IPS DF 6.9 (cell line): ENCODE results near the gene FBXL19.

Experiments
- DNase-seq: peaks from one replicate; pipeline ENCODE4 v3.0.0-alpha.2; 2013; ENCODE audit warnings: low read depth, low spot score
- H3K27ac ChIP-seq: one replicate; pipeline ENCODE4 v1.5.1; 2013; ENCODE audit warnings: low read length, control low read depth
- H3K27me3 ChIP-seq: 2 replicates; pipeline ENCODE4 v1.6.1; 2013; ENCODE audit warnings: mild to moderate bottlenecking, low read length; ENCODE audit not compliant: control insufficient read depth, insufficient read depth
- H3K36me3 ChIP-seq: 2 replicates; pipeline ENCODE4 v1.6.1; 2013; ENCODE audit warnings: low read length; ENCODE audit not compliant: control insufficient read depth, insufficient read depth
- H3K4me1 ChIP-seq: 2 replicates; pipeline ENCODE4 v1.6.1; 2013; ENCODE audit warnings: low read length; ENCODE audit not compliant: control insufficient read depth, insufficient read depth
- H3K4me3 ChIP-seq: 2 replicates; pipeline ENCODE4 v1.5.1; 2013; ENCODE audit warnings: mild to moderate bottlenecking, low read length
- H3K9me3 ChIP-seq: 2 replicates; pipeline ENCODE4 v1.6.1; 2013; ENCODE audit warnings: low read length, inconsistent platforms; ENCODE audit not compliant: control insufficient read depth, insufficient read depth
- WGBS: extraction: QIAGEN DNeasy Blood & Tissue Kit; methylation state at CpG from one replicate; pipeline ENCODE4 v1.1.7; 2013; ENCODE audit warnings: mixed read lengths, missing lambda C conversion rate; ENCODE audit not compliant: insufficient read length, insufficient coverage; 5-methylcytosine and 5-hydroxymethylcytosine counted together

FBXL19 gene

DNA sequence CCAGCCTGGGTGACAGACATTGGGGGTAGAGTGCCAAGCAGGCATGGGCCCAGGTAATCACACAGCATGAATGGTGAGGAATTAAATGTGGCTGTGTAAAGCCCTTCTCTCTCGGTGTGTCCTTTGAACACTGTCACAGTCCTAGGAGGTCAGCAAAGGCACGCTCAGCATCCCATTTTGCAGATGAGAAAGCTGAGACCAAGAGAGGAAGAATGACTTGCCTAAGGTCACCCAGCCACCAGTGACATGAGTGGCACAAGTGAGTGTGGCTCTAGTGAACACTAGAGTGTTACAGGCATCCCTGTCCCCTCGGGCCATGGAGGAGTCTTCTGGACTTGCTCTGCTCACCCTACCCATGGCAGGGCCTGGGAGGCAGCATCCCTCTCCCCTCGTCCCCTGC, 16.3 kb upstream of the FBXL19 start:
- H3K9me3 ChIP-seq: no peaks in the 10 kb centered on the region
- whole genome bisulfite sequencing: no CpG with 5 or more reads among the region's 4 CpGs
- no peaks in the 10 kb centered on the region for H3K27me3 ChIP-seq
- H3K4me3 ChIP-seq: no peak overlapping the region
- H3K4me1 ChIP-seq: peaks cover 5% of the 10 kb centered on the region
- DNase-seq: no peak
- no peak overlapping the region for H3K27ac ChIP-seq
- no peaks in the 10 kb centered on the region for H3K36me3 ChIP-seq

DNA sequence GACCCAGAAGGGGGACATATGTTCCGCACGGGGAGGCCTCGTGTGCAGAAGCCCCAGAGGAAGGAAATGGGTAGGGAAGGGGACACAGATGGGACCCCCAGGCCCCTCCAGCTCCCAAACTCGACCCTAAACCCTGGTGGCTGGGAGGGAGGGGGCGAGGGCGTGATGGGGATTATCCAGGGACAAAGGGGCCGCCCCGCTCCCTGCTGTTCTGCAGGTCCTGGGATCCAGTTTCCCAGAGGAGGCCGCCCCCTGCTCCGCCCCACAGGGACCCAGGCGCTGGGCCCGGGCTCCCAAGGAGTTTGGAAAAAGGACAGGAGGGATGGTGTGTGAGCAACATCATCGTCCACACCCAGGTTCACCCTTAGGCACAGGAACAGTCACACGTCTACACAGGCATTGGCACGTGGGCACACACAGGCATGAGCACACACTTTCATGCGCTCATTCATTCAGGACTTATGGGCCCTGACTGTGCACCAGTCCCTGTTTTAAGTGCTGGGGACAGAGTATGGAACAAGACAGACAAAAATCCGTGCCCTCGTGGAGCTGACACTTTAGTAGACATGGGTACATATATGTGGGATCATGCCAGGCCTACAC, 12.8 kb upstream of the FBXL19 start:
- WGBS: no CpG with 5 or more reads among the region's 18 CpGs
- Histone ChIP-seq H3K4me3 (no peak overlapping the region), H3K27me3 (no peaks in the 10 kb centered on the region), H3K9me3 (no peaks in the 10 kb centered on the region), H3K4me1 (peaks cover 2% of the 10 kb centered on the region), H3K27ac (no peak overlapping the region), H3K36me3 (no peaks in the 10 kb centered on the region)
- no peak for DNase-seq

DNA sequence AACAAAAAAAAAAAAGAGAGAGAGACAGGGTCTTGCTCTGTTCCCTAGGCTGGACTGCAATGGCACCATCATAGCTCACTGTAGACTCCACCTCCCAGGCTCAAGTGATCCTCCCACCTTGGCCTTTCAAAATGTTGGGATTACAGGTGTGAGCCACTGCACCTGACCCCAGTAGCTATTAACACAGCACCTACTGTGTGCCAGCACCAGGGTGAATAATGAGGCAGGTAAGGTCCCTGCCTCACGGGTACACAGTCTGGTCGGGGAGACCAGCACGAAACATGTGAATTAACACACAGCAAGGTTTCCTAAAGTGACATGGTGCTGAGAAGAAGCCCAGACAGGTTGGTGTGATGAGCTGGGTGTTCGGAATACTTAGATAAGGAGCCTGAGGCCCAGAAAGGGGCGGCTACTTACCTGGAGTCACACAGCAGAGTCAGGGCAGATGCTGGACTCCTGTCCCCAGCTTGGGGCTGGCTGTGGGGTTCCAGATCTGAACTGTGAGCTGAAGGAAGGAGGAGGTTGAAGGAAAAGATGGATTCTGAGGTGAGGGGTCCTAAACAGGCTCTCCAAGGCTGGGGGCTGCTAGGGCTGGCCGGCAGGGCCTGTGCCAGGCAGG, 10.5 kb upstream of the FBXL19 start:
- Histone ChIP-seq H3K4me1 (peaks cover 2% of the 10 kb centered on the region), H3K27ac (no peak overlapping the region), H3K9me3 (no peaks in the 10 kb centered on the region), H3K27me3 (no peaks in the 10 kb centered on the region), H3K4me3 (no peak overlapping the region), H3K36me3 (no peaks in the 10 kb centered on the region)
- no CpG with 5 or more reads among the region's 6 CpGs for WGBS
- DNase-seq: no peak

DNA sequence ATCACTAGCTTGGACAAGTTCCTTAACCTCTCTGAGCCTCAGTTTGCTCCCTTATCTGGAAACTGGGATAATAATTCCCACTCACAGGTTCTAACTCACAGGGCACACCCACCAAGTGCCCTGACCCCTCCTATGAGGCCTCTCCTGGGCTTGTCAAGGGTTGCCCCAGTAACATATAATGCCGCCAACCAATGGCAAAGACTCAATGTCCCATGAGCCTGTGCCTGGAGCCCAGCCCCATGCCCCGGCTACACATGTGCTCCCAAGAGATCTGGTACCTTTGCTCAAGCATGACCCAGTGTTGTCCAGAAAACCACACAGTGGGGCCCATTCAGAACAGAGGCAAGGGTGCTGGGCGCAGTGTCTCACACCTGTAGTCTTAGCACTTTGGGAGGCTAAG, 8.5 kb upstream of the FBXL19 start:
- H3K36me3 ChIP-seq: no peaks in the 10 kb centered on the region
- no CpG with 5 or more reads among the region's 3 CpGs for WGBS
- H3K4me1 ChIP-seq: peaks cover 2% of the 10 kb centered on the region
- H3K4me3 ChIP-seq: no peak overlapping the region
- H3K9me3 ChIP-seq: no peaks in the 10 kb centered on the region
- H3K27ac ChIP-seq: no peak overlapping the region
- no peaks in the 10 kb centered on the region for H3K27me3 ChIP-seq
- DNase-seq: no peak

DNA sequence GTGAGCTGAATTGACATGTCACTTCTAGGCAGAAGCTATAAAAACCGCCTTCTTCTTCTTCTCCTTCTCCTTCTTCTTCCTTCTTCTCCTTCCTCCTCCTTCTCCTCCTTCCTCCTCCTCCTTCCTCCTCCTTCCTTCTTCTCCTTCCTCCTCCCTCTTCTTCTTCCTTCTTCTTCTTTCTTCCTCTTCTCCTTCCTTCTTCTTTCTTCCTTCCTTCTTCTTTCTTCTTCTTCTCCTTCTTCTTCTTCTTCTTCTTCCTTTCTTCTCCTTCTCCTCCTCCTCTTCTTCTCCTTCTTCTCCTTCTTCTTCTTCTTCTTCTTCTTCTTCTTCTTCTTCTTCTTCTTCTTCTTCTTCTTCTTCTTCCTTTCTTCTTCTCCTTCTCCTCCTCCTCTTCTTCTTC, 4.8 kb upstream of the FBXL19 start:
- no peaks in the 10 kb centered on the region for H3K9me3 ChIP-seq
- DNase-seq: no peak
- no peaks in the 10 kb centered on the region for H3K36me3 ChIP-seq
- H3K4me1 ChIP-seq: no peaks in the 10 kb centered on the region
- H3K4me3 ChIP-seq: no peak overlapping the region
- no peak overlapping the region for H3K27ac ChIP-seq
- no peaks in the 10 kb centered on the region for H3K27me3 ChIP-seq
- no CpG with 5 or more reads among the region's 1 CpG for WGBS

DNA sequence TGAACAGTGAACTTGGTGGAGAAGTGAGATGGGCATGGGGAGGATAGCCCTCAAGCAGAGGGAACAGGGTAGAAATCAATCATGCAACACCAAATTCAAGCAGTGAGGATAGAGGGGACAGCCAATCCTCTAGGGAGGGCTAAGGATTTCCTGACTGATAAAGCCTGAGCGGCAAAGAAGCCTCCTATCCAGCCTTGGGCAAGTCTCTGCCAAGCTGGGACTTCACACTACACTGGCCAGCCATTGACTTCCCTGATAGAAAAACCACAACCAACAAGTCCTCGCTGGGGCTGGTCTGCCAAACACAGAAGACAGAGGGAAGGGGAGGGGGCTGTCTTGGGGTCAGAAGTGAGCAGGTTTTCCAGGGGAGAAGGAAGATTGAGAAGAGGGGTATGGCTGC, 2.5 kb upstream of the FBXL19 start:
- H3K4me1 ChIP-seq: no peaks in the 10 kb centered on the region
- no peak for DNase-seq
- no peak overlapping the region for H3K27ac ChIP-seq
- no CpG with 5 or more reads among the region's 2 CpGs for WGBS
- H3K27me3 ChIP-seq: no peaks in the 10 kb centered on the region
- H3K4me3 ChIP-seq: no peak overlapping the region
- no peaks in the 10 kb centered on the region for H3K9me3 ChIP-seq
- H3K36me3 ChIP-seq: no peaks in the 10 kb centered on the region

DNA sequence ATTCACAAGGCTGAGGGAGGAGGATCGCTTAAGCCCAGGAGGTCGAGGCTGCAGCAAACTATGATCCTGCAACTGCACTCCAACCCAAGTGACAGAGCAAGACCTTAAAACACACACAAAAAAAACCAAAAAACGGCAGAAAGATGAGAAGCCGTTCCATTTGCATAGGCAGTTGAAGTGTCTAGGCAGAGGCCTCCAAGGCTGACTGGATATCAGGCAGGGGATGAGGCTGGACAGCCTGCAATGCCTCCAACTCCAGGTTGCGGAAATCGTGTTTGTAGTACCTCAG, 2.0 kb upstream of the FBXL19 start:
- WGBS: no CpG with 5 or more reads among the region's 6 CpGs
- Histone ChIP-seq H3K9me3 (no peaks in the 10 kb centered on the region), H3K4me1 (no peaks in the 10 kb centered on the region), H3K27me3 (no peaks in the 10 kb centered on the region), H3K27ac (no peak overlapping the region), H3K4me3 (no peak overlapping the region), H3K36me3 (no peaks in the 10 kb centered on the region)
- no peak for DNase-seq

DNA sequence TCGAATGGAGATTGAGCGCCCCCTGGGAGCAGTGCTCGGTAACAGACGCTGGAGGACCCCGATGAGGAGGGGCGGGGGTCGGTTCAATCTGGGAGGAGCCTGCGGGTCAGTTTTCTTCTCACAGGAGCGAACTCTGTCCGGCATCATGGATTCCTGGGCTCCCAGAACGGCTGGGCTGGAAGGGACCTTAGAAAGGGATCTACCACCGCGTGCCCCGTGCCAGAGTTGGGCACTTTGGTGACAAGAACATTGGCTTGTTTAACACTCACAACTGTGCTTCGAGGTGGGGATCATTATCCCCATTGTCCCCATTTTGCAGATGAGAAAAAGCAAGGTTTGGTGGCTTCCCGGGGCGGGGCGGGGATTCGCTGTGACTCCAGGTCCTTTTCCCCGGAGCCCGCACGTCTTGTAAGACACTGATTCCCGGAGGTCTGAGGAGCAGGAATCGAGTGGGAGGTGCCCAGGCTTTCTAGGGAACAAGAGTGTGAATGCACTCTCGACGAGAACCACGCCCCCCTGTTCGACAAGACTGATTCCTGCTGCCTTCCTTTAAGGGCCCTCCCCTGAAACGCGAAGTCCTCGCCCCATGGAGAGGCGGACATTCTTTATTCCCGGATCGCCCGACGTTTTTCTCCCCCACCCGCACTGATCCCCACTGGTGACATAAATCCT, 1.5 kb upstream of the FBXL19 start:
- Histone ChIP-seq H3K27ac (no peak overlapping the region), H3K4me3 (peak overlapping the region; percentile 55; the same call in 1 of the 2 replicates), H3K36me3 (0 out of 2 replicates have a peak, but pooled peaks cover 1% of the 10 kb centered on the region), H3K4me1 (no peaks in the 10 kb centered on the region), H3K27me3 (no peaks in the 10 kb centered on the region), H3K9me3 (no peaks in the 10 kb centered on the region)
- no CpG with 5 or more reads among the region's 37 CpGs for WGBS
- DNase-seq: peak; percentile 91

DNA sequence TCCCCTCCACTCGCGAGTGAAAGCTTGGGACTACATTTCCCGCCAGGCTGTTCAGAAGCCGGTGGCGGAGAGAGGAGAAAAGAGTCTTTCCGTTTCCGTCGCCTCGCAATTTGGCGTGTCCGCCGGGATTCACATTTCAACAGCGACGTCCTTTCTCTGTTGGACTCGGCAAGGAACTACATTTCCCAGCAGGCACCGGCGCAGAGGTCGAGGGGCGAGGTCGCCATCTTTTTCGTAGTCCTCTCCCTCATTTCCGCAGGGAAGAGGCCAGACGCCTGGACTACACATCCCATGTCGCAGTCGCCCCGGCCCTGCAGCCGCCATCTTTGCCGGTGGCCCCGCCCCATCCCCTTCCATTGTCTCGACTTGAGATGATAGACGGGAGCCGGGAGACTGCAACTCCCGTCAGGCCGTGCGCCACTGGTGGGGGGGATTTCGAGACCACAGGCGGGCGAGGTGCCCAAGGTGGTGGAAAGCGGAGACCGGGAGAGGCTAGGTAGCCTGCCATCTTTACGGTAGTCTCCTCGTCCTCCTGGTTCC, 882 bp upstream of the FBXL19 start:
- DNase-seq: peak; percentile 99
- no CpG with 5 or more reads among the region's 42 CpGs for WGBS

DNA sequence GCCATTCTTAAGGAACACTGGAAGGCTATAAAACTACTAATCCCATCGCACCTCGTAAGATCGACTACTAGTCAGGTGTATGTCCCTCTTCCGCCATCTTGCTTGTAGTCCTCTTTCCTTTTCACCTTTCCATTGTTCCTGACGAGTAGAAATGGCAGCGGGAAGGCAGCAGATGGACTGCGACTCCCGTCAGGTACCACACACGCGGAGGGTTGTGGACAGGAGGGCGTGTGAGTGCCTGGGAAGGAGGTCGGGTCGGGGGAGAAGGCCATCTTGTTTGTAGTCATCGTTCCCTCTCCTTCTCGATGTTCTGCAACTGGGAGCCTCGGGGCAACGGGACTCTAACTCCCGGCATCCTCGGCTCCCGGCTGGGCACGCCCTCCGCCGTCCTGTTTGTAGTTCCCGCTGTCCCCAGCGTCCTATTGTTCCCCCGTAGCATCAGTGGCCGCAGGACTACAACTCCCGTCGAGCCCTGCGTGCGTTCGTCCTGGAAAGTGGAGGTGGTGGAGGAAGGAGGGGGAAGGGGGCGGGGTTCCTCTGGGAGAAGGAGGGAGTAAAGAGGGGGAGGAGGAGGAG, 324 bp upstream of the FBXL19 start:
- H3K36me3 ChIP-seq: 0 out of 2 replicates have a peak, but pooled peaks cover 5% of the 10 kb centered on the region
- no peaks in the 10 kb centered on the region for H3K9me3 ChIP-seq
- peak overlapping the region; percentile 45; the same call in 1 of the 2 replicates for H3K4me3 ChIP-seq
- no CpG with 5 or more reads among the region's 33 CpGs for WGBS
- DNase-seq: peak; percentile 99
- no peak overlapping the region for H3K27ac ChIP-seq
- H3K4me1 ChIP-seq: peaks cover 3% of the 10 kb centered on the region; the same call in 1 of the 2 replicates
- H3K27me3 ChIP-seq: no peaks in the 10 kb centered on the region

More for the DNA sequence above, 882 bp upstream of the FBXL19 start:
- Histone ChIP-seq H3K27me3 (no peaks in the 10 kb centered on the region), H3K36me3 (0 out of 2 replicates have a peak, but pooled peaks cover 5% of the 10 kb centered on the region), H3K9me3 (no peaks in the 10 kb centered on the region), H3K4me3 (peak overlapping the region; percentile 55; the same call in 1 of the 2 replicates), H3K4me1 (peaks cover 1% of the 10 kb centered on the region; the same call in 1 of the 2 replicates), H3K27ac (no peak overlapping the region)
